ENCODE results near the gene NYAP2. TPM values are rescaled to one million over a fixed set of nuclear protein-coding genes. Genes with fewer than 3 reads are reported as not detected.

The NYAP2 gene
- total RNA-seq, 1 donor from 2014 or later: 0.14 TPM

DNA sequence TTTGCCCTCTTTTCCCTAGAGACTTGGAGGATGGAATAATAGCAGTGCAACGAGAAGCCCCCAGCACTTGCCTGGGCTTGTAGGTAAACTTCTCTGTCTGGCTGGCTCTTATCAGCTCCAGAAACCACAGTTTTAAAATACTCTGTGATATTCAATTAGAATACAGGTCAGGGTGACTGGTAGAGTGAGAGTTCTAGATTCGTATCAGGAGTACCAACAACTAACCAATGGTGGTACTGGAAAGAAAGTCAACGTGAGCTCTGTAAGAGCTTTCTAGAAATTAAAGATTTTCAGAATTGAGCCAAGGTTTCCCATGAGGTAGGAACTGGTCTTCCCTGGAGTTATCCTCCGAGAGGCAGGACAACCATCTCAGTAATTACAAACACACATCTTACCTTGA is 216.9 kb downstream of the NYAP2 start:
- no peak overlapping the region for H3K9ac ChIP-seq (ENCODE audit: low read length)
- no peaks in the 10 kb centered on the region for H4K20me1 ChIP-seq (ENCODE audit: insufficient read depth, low read length)
- Mint-ChIP-seq H3K27ac (ENCODE audit: unreplicated experiment) (peak overlapping the region; percentile 24), H3K36me3 (ENCODE audit: low read depth, unreplicated experiment) (no peaks in the 10 kb centered on the region), H3K4me1 (ENCODE audit: low read depth, unreplicated experiment) (no peaks in the 10 kb centered on the region), H3K4me3 (ENCODE audit: unreplicated experiment) (no peak overlapping the region), H3K9me3 (ENCODE audit: unreplicated experiment) (no peaks in the 10 kb centered on the region), H3K27me3 (ENCODE audit: low read depth, unreplicated experiment) (no peaks in the 10 kb centered on the region)
- no peak overlapping the region for H2AFZ ChIP-seq (ENCODE audit: low read depth, low read length)
- H3K4me2 ChIP-seq (ENCODE audit: low read length): no peak overlapping the region
- DNase-seq (ENCODE audit: low read depth): no peak
- H3K9me3 ChIP-seq (ENCODE audit: insufficient read depth, low read depth, low read length): no peaks in the 10 kb centered on the region
- FAIRE-seq: no peak
- H3K27me3 ChIP-seq (ENCODE audit: insufficient read depth, low read length): no peaks in the 10 kb centered on the region
- H3K79me2 ChIP-seq (ENCODE audit: insufficient read depth, low read length): no peaks in the 10 kb centered on the region
- no peaks in the 10 kb centered on the region for H3K36me3 ChIP-seq (ENCODE audit: insufficient read depth, low read length)
- H3K4me3 ChIP-seq (ENCODE audit: insufficient read depth, low read depth, low read length): no peak overlapping the region
- H3K4me1 ChIP-seq (ENCODE audit: insufficient read depth, low read length): no peaks in the 10 kb centered on the region
- H3K27ac ChIP-seq (ENCODE audit: low read depth, low read length): no peak overlapping the region
- TF ChIP-seq, protein P1, sequence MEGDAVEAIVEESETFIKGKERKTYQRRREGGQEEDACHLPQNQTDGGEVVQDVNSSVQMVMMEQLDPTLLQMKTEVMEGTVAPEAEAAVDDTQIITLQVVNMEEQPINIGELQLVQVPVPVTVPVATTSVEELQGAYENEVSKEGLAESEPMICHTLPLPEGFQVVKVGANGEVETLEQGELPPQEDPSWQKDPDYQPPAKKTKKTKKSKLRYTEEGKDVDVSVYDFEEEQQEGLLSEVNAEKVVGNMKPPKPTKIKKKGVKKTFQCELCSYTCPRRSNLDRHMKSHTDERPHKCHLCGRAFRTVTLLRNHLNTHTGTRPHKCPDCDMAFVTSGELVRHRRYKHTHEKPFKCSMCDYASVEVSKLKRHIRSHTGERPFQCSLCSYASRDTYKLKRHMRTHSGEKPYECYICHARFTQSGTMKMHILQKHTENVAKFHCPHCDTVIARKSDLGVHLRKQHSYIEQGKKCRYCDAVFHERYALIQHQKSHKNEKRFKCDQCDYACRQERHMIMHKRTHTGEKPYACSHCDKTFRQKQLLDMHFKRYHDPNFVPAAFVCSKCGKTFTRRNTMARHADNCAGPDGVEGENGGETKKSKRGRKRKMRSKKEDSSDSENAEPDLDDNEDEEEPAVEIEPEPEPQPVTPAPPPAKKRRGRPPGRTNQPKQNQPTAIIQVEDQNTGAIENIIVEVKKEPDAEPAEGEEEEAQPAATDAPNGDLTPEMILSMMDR (IDR thresholded peaks at IDR 0.05; ENCODE audit: insufficient read depth, low read depth, low read length): no peak
- TF ChIP-seq EZH2 (IDR thresholded peaks at IDR 0.05; ENCODE audit: insufficient read depth, low read length): no peak

DNA sequence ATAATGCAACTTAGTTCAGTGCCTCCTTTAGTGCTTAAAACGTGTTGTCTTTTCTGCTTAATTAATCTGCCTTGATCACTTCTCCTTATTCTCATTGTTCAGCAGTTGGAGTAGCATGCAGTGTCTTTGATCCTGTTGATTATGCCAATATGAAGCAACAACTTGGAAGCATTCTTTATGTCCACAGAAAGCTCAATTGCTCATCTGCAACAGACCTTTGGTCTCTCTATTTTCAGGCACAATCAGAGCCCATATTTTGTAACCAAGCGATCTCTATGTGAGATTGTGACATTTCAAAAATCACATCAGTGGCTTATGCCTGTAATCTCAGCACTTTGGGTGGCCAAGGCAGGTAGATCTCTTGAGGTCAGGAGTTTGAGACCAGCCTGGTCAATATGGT is 217.3 kb downstream of the NYAP2 start:
- Histone ChIP-seq H3K4me2 (ENCODE audit: low read length) (no peak overlapping the region), H3K4me1 (ENCODE audit: insufficient read depth, low read length) (no peaks in the 10 kb centered on the region), H3K27me3 (ENCODE audit: insufficient read depth, low read length) (no peaks in the 10 kb centered on the region), H3K4me3 (ENCODE audit: insufficient read depth, low read depth, low read length) (no peak overlapping the region), H4K20me1 (ENCODE audit: insufficient read depth, low read length) (no peaks in the 10 kb centered on the region), H3K27ac (ENCODE audit: low read depth, low read length) (no peak overlapping the region), H3K9me3 (ENCODE audit: insufficient read depth, low read depth, low read length) (no peaks in the 10 kb centered on the region), H3K79me2 (ENCODE audit: insufficient read depth, low read length) (no peaks in the 10 kb centered on the region), H3K9ac (ENCODE audit: low read length) (no peak overlapping the region), H2AFZ (ENCODE audit: low read depth, low read length) (no peak overlapping the region), H3K36me3 (ENCODE audit: insufficient read depth, low read length) (no peaks in the 10 kb centered on the region)
- no peak for FAIRE-seq
- H3K36me3 Mint-ChIP-seq (ENCODE audit: low read depth, unreplicated experiment): no peaks in the 10 kb centered on the region
- no peaks in the 10 kb centered on the region for H3K9me3 Mint-ChIP-seq (ENCODE audit: unreplicated experiment)
- no peak overlapping the region for H3K4me3 Mint-ChIP-seq (ENCODE audit: unreplicated experiment)
- H3K4me1 Mint-ChIP-seq (ENCODE audit: low read depth, unreplicated experiment): no peaks in the 10 kb centered on the region
- TF ChIP-seq EZH2 (IDR thresholded peaks at IDR 0.05; ENCODE audit: insufficient read depth, low read length): no peak
- TF ChIP-seq, protein P1 (IDR thresholded peaks at IDR 0.05; ENCODE audit: insufficient read depth, low read depth, low read length): no peak
- H3K27me3 Mint-ChIP-seq (ENCODE audit: low read depth, unreplicated experiment): no peaks in the 10 kb centered on the region
- DNase-seq (ENCODE audit: low read depth): no peak
- no peak overlapping the region for H3K27ac Mint-ChIP-seq (ENCODE audit: unreplicated experiment)

DNA sequence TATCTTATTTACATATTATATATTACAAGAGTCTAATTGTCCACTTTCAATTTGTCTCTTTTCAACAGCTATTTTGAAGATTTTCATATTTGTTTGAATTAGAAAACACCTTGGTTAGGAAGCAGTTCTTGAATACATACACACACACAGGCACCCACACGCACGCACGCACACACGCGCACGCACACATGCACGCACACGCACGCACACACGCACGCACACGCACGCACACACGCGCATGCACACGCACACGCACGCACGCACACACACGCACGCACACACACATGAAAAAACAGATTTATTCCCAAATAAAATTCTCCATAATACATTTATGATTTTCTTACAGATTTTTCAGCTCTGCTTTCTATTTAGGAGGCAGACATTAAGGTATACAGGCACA is 220.7 kb downstream of the NYAP2 start:
- Histone ChIP-seq H3K4me2 (ENCODE audit: low read length) (no peak overlapping the region), H3K4me1 (ENCODE audit: insufficient read depth, low read length) (no peaks in the 10 kb centered on the region), H3K9ac (ENCODE audit: low read length) (no peak overlapping the region), H3K36me3 (ENCODE audit: insufficient read depth, low read length) (no peaks in the 10 kb centered on the region), H3K27me3 (ENCODE audit: insufficient read depth, low read length) (no peaks in the 10 kb centered on the region), H4K20me1 (ENCODE audit: insufficient read depth, low read length) (no peaks in the 10 kb centered on the region), H2AFZ (ENCODE audit: low read depth, low read length) (no peak overlapping the region), H3K4me3 (ENCODE audit: insufficient read depth, low read depth, low read length) (no peak overlapping the region), H3K9me3 (ENCODE audit: insufficient read depth, low read depth, low read length) (no peaks in the 10 kb centered on the region), H3K27ac (ENCODE audit: low read depth, low read length) (no peak overlapping the region), H3K79me2 (ENCODE audit: insufficient read depth, low read length) (no peaks in the 10 kb centered on the region)
- no peak overlapping the region for H3K27ac Mint-ChIP-seq (ENCODE audit: unreplicated experiment)
- no peaks in the 10 kb centered on the region for H3K9me3 Mint-ChIP-seq (ENCODE audit: unreplicated experiment)
- H3K36me3 Mint-ChIP-seq (ENCODE audit: low read depth, unreplicated experiment): no peaks in the 10 kb centered on the region
- FAIRE-seq: no peak
- no peak for TF ChIP-seq EZH2 (IDR thresholded peaks at IDR 0.05; ENCODE audit: insufficient read depth, low read length)
- TF ChIP-seq, protein P1 (IDR thresholded peaks at IDR 0.05; ENCODE audit: insufficient read depth, low read depth, low read length): no peak
- H3K4me1 Mint-ChIP-seq (ENCODE audit: low read depth, unreplicated experiment): no peaks in the 10 kb centered on the region
- H3K4me3 Mint-ChIP-seq (ENCODE audit: unreplicated experiment): no peak overlapping the region
- no peaks in the 10 kb centered on the region for H3K27me3 Mint-ChIP-seq (ENCODE audit: low read depth, unreplicated experiment)
- no peak for DNase-seq (ENCODE audit: low read depth)
